Left kidney (tissue), 2 donors: ENCODE measurements around the gene LMTK3. TPM values are rescaled to one million over a fixed set of nuclear protein-coding genes. Genes with fewer than 3 reads are reported as not detected.

Source experiments
- DNase-seq: peaks from one replicate; pipeline ENCODE4 v3.0.0-alpha.2; 2013
- polyA plus RNA-seq: library from polyadenylated mRNA; unstranded; fragments of 120-200 nt; gene quantifications from one replicate; pipeline ENCODE4 v1.2.1, GENCODE V29; 2013; ENCODE audit not compliant: insufficient read length

LMTK3 gene
- polyA plus RNA-seq, 1 donor = 2.0 TPM

DNA sequence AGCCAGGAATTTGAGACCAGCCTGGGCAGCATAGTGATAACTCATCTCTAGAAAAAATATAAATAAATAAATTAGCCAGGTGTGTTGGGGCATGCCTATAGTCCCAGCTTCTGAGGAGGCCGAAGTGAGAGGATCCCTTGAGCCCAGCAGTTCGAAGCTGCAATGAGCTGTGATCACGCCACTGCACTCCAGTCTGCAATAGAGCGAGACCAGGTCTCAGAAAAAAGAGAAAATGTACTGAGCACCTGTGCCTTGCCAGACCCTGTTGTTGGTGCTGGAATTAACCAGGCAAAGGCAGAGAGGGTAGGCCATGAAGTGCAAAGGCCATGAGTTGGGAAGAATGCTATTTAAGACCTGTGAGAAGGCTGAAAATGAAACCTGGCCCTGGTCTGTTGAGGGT, 39.8 kb downstream of the LMTK3 start:
- no peak for DNase-seq

DNA sequence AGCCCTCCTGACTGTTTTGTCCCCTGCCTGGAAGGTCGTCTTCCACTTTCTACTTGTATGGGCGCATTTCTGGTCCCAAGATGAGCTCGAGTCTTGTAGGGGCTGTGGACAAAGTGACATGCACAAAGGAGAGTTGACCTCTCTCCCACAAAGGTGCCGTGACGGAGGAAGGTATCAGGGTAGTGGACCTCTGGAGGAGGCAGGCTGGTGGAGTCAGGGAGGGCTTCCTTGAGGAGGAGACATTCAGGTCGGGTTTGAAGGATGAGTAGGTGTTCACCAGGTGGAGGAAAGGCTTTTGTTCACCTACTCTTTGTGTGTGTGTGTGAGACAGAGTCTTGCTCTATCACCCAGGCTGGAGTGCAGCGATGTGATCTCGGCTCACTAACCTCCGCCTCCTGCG, 40.8 kb downstream of the LMTK3 start:
- no peak for DNase-seq

DNA sequence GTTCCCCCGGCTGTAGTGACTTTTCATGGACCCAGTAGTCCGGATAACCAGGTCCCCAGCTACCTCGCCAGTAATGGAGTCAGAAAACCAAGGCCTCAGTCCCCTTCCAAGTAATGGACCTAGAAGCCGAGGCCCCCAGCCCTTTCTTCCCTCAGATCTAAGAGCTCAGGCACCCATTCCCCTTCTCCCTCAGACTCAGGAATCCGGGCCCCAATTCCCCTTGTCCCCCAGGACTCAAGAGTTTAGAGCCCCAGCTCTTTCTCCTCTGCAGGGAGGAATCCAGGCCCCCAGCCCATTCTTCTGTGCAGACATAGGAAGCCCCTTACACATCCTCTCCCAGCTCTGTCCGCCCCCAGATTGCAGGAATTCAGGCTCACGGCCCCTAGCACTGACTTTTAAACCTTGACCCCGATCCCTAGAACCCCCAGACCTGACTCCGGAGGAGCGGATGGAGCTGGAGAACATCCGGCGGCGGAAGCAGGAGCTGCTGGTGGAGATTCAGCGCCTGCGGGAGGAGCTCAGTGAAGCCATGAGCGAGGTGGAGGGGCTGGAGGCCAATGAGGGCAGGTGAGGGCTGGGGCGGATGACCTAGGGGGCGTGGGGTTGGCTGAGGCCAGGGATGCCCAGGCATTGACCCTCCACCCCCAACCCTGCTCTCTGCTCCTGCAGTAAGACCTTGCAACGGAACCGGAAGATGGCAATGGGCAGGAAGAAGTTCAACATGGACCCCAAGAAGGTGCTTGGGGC, 41.5 kb downstream of the LMTK3 start:
- no peak for DNase-seq

DNA sequence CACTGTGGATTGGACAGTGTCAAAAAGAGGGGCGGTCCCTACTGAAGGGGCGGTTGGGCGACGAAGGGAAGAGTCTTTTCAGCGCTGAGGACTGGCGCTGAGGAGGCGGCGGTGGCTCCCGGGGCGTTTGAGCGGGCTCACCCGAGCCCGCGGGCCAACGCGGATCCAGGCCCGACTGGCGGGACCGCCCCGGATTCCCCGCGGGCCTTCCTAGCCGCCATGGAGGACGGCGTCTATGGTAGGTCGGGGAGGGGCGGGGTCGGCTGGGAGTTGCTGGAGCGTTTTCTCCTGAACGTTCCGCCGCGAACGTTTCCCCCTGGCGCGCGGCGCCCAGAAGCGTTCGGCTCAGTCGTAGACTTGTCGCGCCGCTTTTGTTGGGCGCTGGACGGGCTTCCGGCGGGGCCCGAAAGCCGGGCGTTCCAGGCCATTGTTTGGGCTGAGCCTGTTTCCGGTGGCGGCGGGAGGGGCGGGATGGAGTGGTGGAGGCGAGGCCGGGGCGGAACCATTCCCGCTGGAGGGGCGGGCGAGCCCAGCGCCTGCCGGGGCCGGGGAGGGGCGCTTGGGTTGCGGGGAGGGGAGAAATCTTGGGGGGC, 42.2 kb downstream of the LMTK3 start, which contains the start of gene CYTH2:
Gene CYTH2, plus strand, starts transcription at position 81 of the 593 bp plus-strand sequence. Its CDS starts 139 bp downstream, at position 220.
- peak; percentile 74 for DNase-seq

GRCh38 chr19:48468772-48469288, 42.8 kb downstream of the LMTK3 start:
- peak; percentile 100 for DNase-seq

- no peak for DNase-seq
These were observed 44.9 kb downstream of the LMTK3 start for GRCh38 chr19:48466561-48467325.

GRCh38 chr19:48465215-48465614, 46.4 kb downstream of the LMTK3 start:
- DNase-seq = no peak

DNA sequence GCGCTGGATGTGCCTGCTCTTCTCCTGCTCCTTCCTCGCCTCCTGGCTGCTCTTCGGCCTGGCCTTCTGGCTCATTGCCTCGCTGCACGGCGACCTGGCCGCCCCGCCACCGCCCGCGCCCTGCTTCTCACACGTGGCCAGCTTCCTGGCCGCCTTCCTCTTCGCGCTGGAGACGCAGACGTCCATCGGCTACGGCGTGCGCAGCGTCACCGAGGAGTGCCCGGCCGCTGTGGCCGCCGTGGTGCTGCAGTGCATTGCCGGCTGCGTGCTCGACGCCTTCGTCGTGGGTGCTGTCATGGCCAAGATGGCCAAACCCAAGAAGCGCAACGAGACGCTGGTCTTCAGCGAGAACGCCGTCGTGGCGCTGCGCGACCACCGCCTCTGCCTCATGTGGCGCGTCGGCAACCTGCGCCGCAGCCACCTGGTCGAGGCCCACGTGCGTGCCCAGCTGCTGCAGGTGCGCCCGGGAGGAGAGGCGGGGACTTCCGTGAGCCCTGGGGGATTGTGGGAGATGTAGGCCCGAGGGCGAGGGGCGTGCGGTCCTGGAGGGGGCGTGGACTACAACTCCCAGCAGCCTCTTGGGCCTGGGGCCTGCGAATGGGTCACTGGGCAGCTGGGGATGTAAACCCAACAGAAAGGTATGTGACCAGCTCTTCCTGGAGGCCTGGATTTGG, 49.5 kb downstream of the LMTK3 start:
- no peak for DNase-seq

GRCh38 chr19:48461651-48461981, 50.0 kb downstream of the LMTK3 start:
- DNase-seq = no peak

GRCh38 chr19:48458016-48458415, 53.6 kb downstream of the LMTK3 start:
- no peak for DNase-seq

- no peak for DNase-seq
These were observed 54.8 kb downstream of the LMTK3 start for GRCh38 chr19:48456864-48457263.

GRCh38 chr19:48455908-48456562, 55.6 kb downstream of the LMTK3 start:
- no peak for DNase-seq

DNA sequence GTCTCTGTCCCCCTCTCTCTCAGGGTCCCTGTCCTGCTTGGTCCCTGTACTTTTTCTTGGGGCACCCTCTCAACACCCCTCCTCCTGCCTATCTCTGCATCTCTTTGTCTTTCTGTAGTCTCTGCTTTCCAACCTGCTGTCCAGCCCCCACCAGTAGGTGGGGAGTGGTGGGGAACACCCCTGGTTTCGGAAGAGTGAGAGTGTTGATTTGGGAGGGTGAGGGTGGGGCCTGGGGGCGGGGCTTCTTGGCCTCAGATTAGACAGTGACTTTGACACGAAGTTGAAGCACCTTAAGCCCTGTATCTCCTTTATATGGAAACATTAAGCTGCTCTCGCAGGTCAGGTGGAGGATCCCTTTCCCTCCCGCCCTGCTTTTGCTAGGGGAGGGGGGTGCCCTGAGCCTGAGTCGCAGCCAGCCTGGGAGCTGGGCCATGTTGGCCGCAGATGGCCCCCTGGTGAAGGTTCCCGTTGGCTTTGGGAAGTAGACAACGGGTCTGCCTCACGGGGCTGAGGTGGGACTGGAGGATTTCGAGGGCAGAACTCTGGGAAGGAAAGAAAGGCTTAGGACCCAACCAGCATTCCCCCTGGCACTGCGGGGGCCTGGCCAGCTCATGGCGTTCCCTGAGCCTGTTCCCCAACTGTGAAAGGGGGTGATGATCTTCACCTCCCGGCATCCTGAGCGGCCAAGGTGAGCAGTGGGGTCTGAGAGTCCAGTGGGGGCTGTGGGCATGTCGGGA, 56.3 kb downstream of the LMTK3 start, which contains the start of gene KCNJ14:
Gene KCNJ14, plus strand, starts transcription at position 404 of the 737 bp plus-strand sequence. CDS start 6,151 bp downstream, outside the sequence.
- no peak for DNase-seq

- DNase-seq = no peak
These were observed 57.4 kb downstream of the LMTK3 start for GRCh38 chr19:48454150-48454730.

DNA sequence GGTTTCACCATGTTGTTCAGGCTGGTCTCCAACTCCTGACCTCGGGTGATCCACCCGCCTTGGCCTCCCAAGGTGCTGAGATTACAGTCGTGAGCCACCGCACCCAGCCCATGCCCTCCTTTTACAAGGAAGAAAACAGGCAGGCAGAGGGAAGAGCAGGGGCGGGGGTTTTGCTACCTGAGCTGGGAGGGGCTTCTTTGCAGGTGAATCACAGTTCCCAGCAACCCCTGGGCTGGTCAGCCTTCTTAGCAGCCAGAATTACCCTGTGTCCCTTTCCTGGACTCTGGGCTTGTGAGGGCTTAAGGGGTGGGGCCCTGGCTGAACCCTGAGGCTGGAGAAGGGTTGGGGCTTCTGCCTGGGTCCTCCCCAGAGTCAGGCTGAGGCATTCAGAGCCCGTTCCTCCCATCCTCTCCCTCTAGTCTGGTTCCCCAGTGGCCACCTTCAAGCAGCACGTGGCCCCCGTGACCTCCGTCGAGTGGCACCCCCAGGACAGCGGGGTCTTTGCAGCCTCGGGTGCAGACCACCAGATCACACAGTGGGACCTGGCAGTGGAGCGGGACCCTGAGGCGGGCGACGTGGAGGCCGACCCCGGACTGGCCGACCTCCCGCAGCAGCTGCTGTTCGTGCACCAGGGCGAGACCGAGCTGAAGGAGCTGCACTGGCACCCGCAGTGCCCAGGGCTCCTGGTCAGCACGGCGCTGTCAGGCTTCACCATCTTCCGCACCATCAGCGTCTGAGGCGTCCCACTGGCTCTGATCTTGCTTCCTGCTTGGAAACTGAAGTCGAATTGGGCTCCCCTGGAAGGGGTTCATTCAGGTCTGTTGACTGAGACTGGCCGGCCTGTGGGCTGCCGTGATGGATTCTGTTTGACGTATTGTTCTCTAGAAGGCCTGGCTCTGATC, 59.1 kb downstream of the LMTK3 start:
- no peak for DNase-seq

DNA sequence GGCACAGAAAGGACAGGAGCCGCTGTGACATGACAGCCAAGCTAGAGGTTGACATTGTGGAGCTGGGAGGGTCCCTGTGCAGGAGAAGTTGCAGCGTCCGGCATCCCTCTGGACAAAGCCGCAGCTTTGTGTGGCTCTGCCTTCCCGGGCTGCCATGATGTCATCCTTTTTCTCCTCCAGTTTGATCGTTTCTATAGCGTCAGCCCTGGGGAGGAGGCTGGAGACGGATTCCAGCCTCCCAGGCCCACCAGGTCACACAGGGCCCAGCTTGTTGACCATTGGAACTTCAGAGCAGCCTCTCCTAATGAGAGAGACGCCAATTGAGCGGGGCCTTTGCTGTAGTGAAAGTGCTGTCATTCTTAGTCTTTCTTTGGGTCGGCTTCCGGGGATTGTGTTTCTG, 60.0 kb downstream of the LMTK3 start:
- DNase-seq = no peak

DNA sequence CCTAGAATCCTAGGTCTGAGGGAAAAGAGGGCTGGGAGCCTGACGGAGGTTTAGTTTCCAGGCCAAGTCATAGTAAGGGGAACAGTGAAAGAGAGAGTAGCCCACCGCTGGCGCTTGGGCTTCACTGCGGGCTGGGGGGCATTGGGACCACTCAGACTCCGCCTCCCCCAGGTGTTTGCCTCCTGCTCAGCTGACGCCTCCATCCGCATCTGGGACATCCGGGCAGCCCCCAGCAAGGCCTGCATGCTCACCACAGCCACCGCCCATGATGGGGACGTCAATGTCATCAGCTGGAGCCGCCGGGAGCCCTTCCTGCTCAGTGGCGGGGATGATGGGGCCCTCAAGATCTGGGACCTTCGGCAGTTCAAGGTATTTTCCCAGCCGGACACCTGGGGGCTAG, 60.8 kb downstream of the LMTK3 start:
- no peak for DNase-seq

GRCh38 chr19:48450441-48450840, 61.2 kb downstream of the LMTK3 start:
- DNase-seq = no peak

DNA sequence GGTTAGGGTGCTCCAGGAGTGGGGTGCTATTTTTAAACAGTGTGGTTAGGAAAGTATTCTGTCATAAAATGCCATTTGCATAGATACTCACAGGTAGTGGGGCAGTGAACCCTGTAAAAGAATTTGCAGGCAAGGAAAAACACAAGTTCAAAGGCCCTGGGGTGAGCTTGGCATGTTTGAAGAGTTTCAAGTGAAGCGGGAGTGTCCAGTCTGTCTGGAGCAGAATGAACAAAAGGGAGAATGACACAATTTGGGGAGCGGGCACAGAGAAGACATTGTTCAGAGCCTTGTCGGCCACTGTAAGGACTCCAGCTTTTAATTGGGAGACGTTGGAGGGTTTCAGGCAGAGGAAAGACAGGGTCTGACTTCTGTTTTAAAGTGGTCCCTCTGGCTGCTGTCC, 63.1 kb downstream of the LMTK3 start:
- no peak for DNase-seq

- DNase-seq = no peak
These were observed 65.1 kb downstream of the LMTK3 start for GRCh38 chr19:48446579-48446978.
